Keratinocyte (primary cell): ENCODE data around the gene MCM9.

Experiments
- EZH2 ChIP-seq: IDR thresholded peaks from one replicate; pipeline ENCODE4 v1.6.1; 2012; ENCODE audit warnings: inconsistent platforms, mild to moderate bottlenecking, low read length, moderate library complexity
- TF ChIP-seq, protein P1 (sequence below), 3 experiments: IDR thresholded peaks in 1 of 3; conservative IDR thresholded peaks in 1 of 3; optimal IDR thresholded peaks in 1 of 3; 2 replicates in 2 of 3; 3 replicates in 1 of 3; pipeline versions ENCODE3 to v1.5.1; 2011; ENCODE audit warnings: low read length in 3 of 3, mild to moderate bottlenecking in 3 of 3, moderate library complexity in 2 of 3, control low read depth in 1 of 3, inconsistent platforms in 1 of 3; ENCODE audit not compliant: insufficient read depth in 2 of 3; ENCODE audit errors: extremely low read depth in 1 of 3

DNA sequence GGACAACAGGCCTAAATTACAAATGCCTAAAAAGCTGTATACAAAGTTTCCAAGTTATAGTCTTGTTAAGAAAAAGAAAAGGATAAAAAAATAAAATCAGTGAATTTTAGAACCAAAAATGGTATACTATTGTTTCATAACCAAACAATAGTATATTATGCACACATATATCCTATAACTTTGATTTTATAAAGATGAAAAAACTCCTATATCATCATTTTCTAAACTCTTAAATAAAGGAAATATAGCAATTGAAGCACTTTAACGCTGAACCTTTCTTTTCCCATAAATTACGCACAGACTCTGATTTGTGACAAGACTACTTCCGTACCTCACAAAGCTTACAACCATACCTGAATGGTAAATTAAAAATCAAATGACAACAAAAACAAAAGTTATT, 35.9 kb upstream of the MCM9 start:
- TF ChIP-seq, protein P1, sequence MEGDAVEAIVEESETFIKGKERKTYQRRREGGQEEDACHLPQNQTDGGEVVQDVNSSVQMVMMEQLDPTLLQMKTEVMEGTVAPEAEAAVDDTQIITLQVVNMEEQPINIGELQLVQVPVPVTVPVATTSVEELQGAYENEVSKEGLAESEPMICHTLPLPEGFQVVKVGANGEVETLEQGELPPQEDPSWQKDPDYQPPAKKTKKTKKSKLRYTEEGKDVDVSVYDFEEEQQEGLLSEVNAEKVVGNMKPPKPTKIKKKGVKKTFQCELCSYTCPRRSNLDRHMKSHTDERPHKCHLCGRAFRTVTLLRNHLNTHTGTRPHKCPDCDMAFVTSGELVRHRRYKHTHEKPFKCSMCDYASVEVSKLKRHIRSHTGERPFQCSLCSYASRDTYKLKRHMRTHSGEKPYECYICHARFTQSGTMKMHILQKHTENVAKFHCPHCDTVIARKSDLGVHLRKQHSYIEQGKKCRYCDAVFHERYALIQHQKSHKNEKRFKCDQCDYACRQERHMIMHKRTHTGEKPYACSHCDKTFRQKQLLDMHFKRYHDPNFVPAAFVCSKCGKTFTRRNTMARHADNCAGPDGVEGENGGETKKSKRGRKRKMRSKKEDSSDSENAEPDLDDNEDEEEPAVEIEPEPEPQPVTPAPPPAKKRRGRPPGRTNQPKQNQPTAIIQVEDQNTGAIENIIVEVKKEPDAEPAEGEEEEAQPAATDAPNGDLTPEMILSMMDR (optimal IDR thresholded peaks at IDR 0.05 in 1 of 3, IDR thresholded peaks at IDR 0.05 in 1 of 3, conservative IDR thresholded peaks at IDR 0.05 in 1 of 3; ENCODE audit: extremely low read depth in 1 of 3, insufficient read depth in 2 of 3, low read length in 3 of 3) = no peak
- no peak for TF ChIP-seq EZH2
